Activated naive CD8-positive, alpha-beta T cell treated with anti-CD3 and anti-CD28 coated beads for 36 hours (primary cell): ENCODE results near the gene RC3H1. TPM values are rescaled to one million over a fixed set of nuclear protein-coding genes. Genes with fewer than 3 reads are reported as not detected.
"Not testable (repeated sequence)": the region's sequence is repeated elsewhere in the genome, so short reads cannot be mapped to it uniquely, and the experiment has no call there.

Experiments
- DNase-seq: peaks from one replicate; pipeline ENCODE4 v3.0.0; 2021
- H3K27ac Mint-ChIP-seq: one replicate; pipeline ENCODE4 v1.8.0; 2022; ENCODE audit warnings: mild to moderate bottlenecking, moderate library complexity, mixed read lengths
- H3K27me3 Mint-ChIP-seq: one replicate; pipeline ENCODE4 v1.8.0; 2022; ENCODE audit warnings: mild to moderate bottlenecking, mixed read lengths
- H3K36me3 Mint-ChIP-seq: one replicate; pipeline ENCODE4 v1.8.0; 2021; ENCODE audit warnings: mild to moderate bottlenecking, mixed read lengths
- H3K4me1 Mint-ChIP-seq: one replicate; pipeline ENCODE4 v1.8.0; 2021; ENCODE audit warnings: mixed read lengths
- H3K4me3 Mint-ChIP-seq: one replicate; pipeline ENCODE4 v1.8.0; 2022; ENCODE audit warnings: mild to moderate bottlenecking, moderate library complexity, mixed read lengths
- H3K9me3 Mint-ChIP-seq: one replicate; pipeline ENCODE4 v1.8.0; 2022; ENCODE audit warnings: mixed read lengths
- total RNA-seq, 2 experiments: library from RNA; stranded (reverse); gene quantifications; one replicate each; pipeline ENCODE4 v1.2.3, GENCODE V29; 2021

Gene RC3H1
- total RNA-seq, 2 experiments from 2014 or later: 30.4 to 34.3 TPM

GRCh38 chr1:173946380-173946921 lies 75.7 kb downstream of the RC3H1 start:
- Mint-ChIP-seq H3K9me3 (no peaks in the 10 kb centered on the region), H3K27ac (peak overlapping the region; percentile 12), H3K27me3 (no peaks in the 10 kb centered on the region), H3K4me3 (no peak overlapping the region), H3K36me3 (peaks cover 19% of the 10 kb centered on the region), H3K4me1 (peaks cover 2% of the 10 kb centered on the region)
- no peak for DNase-seq

DNA sequence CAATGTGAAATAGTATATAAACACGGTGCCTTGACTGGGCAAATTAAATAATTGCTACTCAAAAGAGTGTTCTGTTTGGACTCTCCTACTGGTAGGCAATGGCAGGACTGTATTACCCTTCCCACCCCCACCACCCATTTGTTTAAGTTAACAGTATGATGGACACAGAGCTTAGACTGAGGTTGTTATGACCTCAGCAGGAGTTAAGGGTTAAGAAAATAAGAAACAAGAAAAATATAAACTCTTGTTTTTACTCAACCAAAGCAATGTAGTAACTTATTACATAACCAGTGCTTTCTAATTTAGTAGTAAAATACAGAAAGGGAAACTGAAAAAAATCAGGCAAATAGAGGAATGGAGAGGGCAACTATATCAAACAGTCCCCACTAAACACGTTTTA lies 85.1 kb downstream of the RC3H1 start:
- no peak overlapping the region for H3K27ac Mint-ChIP-seq
- H3K27me3 Mint-ChIP-seq: no peaks in the 10 kb centered on the region
- H3K36me3 Mint-ChIP-seq: peaks cover 9% of the 10 kb centered on the region
- peaks cover 10% of the 10 kb centered on the region for H3K4me1 Mint-ChIP-seq
- DNase-seq: no peak
- no peak overlapping the region for H3K4me3 Mint-ChIP-seq
- H3K9me3 Mint-ChIP-seq: no peaks in the 10 kb centered on the region

DNA sequence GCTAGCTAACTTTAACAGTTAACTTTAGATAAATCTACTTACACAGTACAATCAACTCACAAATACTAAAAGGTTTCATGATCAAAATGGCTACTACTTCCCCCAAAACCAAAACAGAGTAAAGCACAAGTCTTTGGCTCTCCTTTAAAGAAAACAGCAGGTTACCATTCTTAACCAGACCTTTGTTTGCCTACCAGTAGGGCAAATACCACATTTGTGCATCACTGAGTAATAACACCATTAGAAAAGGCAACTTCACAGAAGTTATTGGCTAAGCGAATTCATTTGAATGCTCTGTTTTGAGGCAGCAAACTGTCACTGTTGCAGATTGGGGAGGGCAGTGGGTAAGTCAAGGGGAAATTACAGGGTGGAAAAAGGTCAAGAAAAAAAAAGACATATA lies 87.7 kb downstream of the RC3H1 start:
- no peak overlapping the region for H3K4me3 Mint-ChIP-seq
- H3K27me3 Mint-ChIP-seq: no peaks in the 10 kb centered on the region
- peaks cover 10% of the 10 kb centered on the region for H3K4me1 Mint-ChIP-seq
- DNase-seq: no peak
- peaks cover 16% of the 10 kb centered on the region for H3K36me3 Mint-ChIP-seq
- no peaks in the 10 kb centered on the region for H3K9me3 Mint-ChIP-seq
- H3K27ac Mint-ChIP-seq: peak overlapping the region; percentile 58

DNA sequence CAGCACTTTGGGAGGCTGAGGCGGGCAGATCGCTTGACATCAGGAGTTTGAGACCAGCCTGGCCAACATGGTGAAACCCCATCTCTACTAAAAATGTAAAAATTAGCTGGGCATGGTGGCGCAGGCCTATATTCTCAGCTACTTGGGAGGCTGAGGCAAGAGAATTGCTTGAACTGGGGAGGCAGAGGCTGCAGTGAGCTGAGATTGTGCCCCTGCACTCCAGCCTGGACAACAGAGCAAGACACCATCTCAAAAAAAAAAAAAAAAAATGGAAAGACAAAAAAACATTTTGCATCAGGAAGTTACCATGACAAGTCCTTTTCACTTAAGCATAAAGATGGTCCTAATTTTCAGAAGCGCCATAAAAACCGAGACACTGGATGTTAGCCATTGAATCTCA lies 91.6 kb downstream of the RC3H1 start:
- peaks cover 11% of the 10 kb centered on the region for H3K36me3 Mint-ChIP-seq
- peaks cover 10% of the 10 kb centered on the region for H3K4me1 Mint-ChIP-seq
- H3K4me3 Mint-ChIP-seq, DNase-seq, H3K27ac Mint-ChIP-seq, H3K9me3 Mint-ChIP-seq, H3K27me3 Mint-ChIP-seq: not testable (repeated sequence)

GRCh38 chr1:173925306-173926242 lies 96.6 kb downstream of the RC3H1 start:
- Mint-ChIP-seq H3K4me3 (no peak overlapping the region), H3K4me1 (no peaks in the 10 kb centered on the region), H3K27ac (no peak overlapping the region), H3K36me3 (peaks cover 6% of the 10 kb centered on the region), H3K9me3 (no peaks in the 10 kb centered on the region), H3K27me3 (no peaks in the 10 kb centered on the region)
- DNase-seq: no peak

- no peak for DNase-seq
- Mint-ChIP-seq H3K9me3 (no peaks in the 10 kb centered on the region), H3K27ac (no peak overlapping the region), H3K4me3 (no peak overlapping the region), H3K4me1 (no peaks in the 10 kb centered on the region), H3K36me3 (no peaks in the 10 kb centered on the region), H3K27me3 (no peaks in the 10 kb centered on the region)
Observed at GRCh38 chr1:173920861-173921260, 101.3 kb downstream of the RC3H1 start.

GRCh38 chr1:173917635-173918493 lies 104.3 kb downstream of the RC3H1 start:
- H3K27me3 Mint-ChIP-seq: no peaks in the 10 kb centered on the region
- no peak overlapping the region for H3K27ac Mint-ChIP-seq
- H3K36me3 Mint-ChIP-seq: no peaks in the 10 kb centered on the region
- no peak for DNase-seq
- no peaks in the 10 kb centered on the region for H3K4me1 Mint-ChIP-seq
- H3K4me3 Mint-ChIP-seq: no peak overlapping the region
- H3K9me3 Mint-ChIP-seq: no peaks in the 10 kb centered on the region

GRCh38 chr1:173917149-173917548 lies 105.0 kb downstream of the RC3H1 start, which contains the start of gene SERPINC1:
Gene SERPINC1, minus strand, starts transcription at chr1:173917327. Its CDS starts 68 bp downstream, at chr1:173917259.
- H3K4me1 Mint-ChIP-seq: no peaks in the 10 kb centered on the region
- H3K27me3 Mint-ChIP-seq: no peaks in the 10 kb centered on the region
- no peaks in the 10 kb centered on the region for H3K9me3 Mint-ChIP-seq
- no peaks in the 10 kb centered on the region for H3K36me3 Mint-ChIP-seq
- DNase-seq: no peak
- no peak within 1 kb of the TSS for H3K27ac Mint-ChIP-seq
- H3K4me3 Mint-ChIP-seq: no peak within 1 kb of the TSS

GRCh38 chr1:173916667-173917066 lies 105.5 kb downstream of the RC3H1 start:
- no peaks in the 10 kb centered on the region for H3K27me3 Mint-ChIP-seq
- no peak overlapping the region for H3K27ac Mint-ChIP-seq
- no peak overlapping the region for H3K4me3 Mint-ChIP-seq
- no peak for DNase-seq
- H3K9me3 Mint-ChIP-seq: no peaks in the 10 kb centered on the region
- H3K4me1 Mint-ChIP-seq: no peaks in the 10 kb centered on the region
- no peaks in the 10 kb centered on the region for H3K36me3 Mint-ChIP-seq

DNA sequence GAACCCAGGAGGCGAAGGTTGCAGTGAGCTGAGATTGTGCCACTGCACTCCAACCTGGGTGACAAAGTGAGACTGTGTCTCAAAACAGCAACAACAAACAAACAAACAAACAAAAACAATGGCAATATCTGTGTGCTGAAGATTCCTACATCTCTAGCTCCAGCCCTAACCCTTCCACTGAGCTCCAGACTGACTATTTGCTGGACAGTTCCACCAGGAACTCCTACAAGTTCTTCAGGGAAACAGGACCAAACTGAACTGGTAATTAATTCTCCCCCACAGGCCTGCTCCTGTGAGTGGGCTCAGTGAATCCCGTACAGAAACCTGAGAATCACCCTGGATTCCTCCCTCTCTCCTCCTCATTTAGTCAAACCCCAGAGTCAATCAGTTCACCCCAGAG lies 106.6 kb downstream of the RC3H1 start:
- no peak overlapping the region for H3K4me3 Mint-ChIP-seq
- no peak overlapping the region for H3K27ac Mint-ChIP-seq
- no peaks in the 10 kb centered on the region for H3K4me1 Mint-ChIP-seq
- H3K36me3 Mint-ChIP-seq: no peaks in the 10 kb centered on the region
- no peaks in the 10 kb centered on the region for H3K9me3 Mint-ChIP-seq
- no peaks in the 10 kb centered on the region for H3K27me3 Mint-ChIP-seq
- no peak for DNase-seq

- Mint-ChIP-seq H3K27me3 (no peaks in the 10 kb centered on the region), H3K9me3 (no peaks in the 10 kb centered on the region), H3K4me1 (no peaks in the 10 kb centered on the region), H3K27ac (no peak overlapping the region), H3K4me3 (no peak overlapping the region), H3K36me3 (no peaks in the 10 kb centered on the region)
- peak; percentile 5 for DNase-seq
Observed at GRCh38 chr1:173914366-173914871, 107.7 kb downstream of the RC3H1 start.

GRCh38 chr1:173913111-173913510 lies 109.0 kb downstream of the RC3H1 start:
- DNase-seq: no peak
- H3K36me3 Mint-ChIP-seq: no peaks in the 10 kb centered on the region
- no peaks in the 10 kb centered on the region for H3K4me1 Mint-ChIP-seq
- no peak overlapping the region for H3K4me3 Mint-ChIP-seq
- H3K27ac Mint-ChIP-seq: no peak overlapping the region
- no peaks in the 10 kb centered on the region for H3K9me3 Mint-ChIP-seq
- no peaks in the 10 kb centered on the region for H3K27me3 Mint-ChIP-seq

DNA sequence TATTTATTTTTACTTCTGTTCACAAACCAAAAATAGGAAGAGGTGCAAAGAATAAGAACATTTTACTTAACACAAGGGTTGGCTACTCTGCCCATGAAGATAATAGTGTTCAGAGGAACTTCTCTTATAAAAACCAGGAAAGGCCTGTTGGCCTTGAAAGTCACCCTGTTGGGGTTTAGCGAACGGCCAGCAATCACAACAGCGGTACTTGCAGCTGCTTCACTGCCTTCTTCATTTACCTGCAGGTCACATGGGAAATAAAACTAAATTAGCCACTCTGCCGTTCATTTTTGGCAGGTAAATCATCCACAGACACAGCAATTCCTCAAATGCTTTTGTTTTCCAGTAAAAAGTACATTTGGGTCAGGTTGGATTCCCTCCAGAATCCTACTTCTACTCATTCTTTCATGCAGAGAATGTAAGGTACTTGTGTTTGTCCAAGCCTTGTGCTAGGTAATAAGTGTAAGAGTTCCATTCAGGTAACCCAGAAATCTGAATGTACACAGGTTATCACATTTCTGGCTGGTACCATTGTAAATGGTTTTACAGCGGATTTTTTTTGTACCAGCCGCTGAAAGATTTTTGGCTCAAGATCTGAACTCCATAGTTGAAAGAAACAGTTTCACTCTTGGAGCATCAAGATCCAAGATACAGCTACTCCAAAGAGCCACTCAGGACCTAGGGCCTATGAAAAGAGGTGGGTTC lies 118.2 kb downstream of the RC3H1 start:
- Mint-ChIP-seq H3K4me3 (no peak overlapping the region), H3K36me3 (peaks cover 10% of the 10 kb centered on the region), H3K27me3 (no peaks in the 10 kb centered on the region), H3K27ac (no peak overlapping the region), H3K9me3 (peaks cover 2% of the 10 kb centered on the region), H3K4me1 (peaks cover 18% of the 10 kb centered on the region)
- no peak for DNase-seq

GRCh38 chr1:173900992-173901391 lies 121.2 kb downstream of the RC3H1 start:
- peaks cover 13% of the 10 kb centered on the region for H3K36me3 Mint-ChIP-seq
- H3K4me3 Mint-ChIP-seq: no peak overlapping the region
- peaks cover 2% of the 10 kb centered on the region for H3K9me3 Mint-ChIP-seq
- H3K27me3 Mint-ChIP-seq: no peaks in the 10 kb centered on the region
- no peak for DNase-seq
- peaks cover 20% of the 10 kb centered on the region for H3K4me1 Mint-ChIP-seq
- no peak overlapping the region for H3K27ac Mint-ChIP-seq
